GM10248 (cell line): ENCODE measurements around the gene GIPC3.
A peak's percentile ranks its signal among the peaks of the same experiment; 100 is the strongest.

Experiments
- CTCF ChIA-PET: fragments of 300-600 bp; sonication (Branson Sonifier 250); formaldehyde crosslinking; extraction: SDS; loops from one replicate; lab custom pipeline; 2021; ENCODE audit warnings: antibody characterized with exemption; lab: Yijun Ruan, JAX
- POLR2A ChIA-PET: fragments of 350-650 bp; sonication (Branson Sonifier 250); formaldehyde crosslinking; extraction: SDS; loops from one replicate; lab custom pipeline; 2020; ENCODE audit warnings: antibody characterized with exemption; lab: Yijun Ruan, JAX
- DNase-seq: peaks from one replicate; pipeline ENCODE4 v3.0.0; 2012; ENCODE audit errors: extremely low spot score
- TF ChIP-seq, protein P1 (sequence below): IDR thresholded peaks from 2 replicates; pipeline ENCODE4 v1.5.1; 2012; ENCODE audit warnings: mild to moderate bottlenecking, low read depth; ENCODE audit errors: extremely low read depth, missing control alignments, control extremely low read depth

GIPC3 gene

DNA sequence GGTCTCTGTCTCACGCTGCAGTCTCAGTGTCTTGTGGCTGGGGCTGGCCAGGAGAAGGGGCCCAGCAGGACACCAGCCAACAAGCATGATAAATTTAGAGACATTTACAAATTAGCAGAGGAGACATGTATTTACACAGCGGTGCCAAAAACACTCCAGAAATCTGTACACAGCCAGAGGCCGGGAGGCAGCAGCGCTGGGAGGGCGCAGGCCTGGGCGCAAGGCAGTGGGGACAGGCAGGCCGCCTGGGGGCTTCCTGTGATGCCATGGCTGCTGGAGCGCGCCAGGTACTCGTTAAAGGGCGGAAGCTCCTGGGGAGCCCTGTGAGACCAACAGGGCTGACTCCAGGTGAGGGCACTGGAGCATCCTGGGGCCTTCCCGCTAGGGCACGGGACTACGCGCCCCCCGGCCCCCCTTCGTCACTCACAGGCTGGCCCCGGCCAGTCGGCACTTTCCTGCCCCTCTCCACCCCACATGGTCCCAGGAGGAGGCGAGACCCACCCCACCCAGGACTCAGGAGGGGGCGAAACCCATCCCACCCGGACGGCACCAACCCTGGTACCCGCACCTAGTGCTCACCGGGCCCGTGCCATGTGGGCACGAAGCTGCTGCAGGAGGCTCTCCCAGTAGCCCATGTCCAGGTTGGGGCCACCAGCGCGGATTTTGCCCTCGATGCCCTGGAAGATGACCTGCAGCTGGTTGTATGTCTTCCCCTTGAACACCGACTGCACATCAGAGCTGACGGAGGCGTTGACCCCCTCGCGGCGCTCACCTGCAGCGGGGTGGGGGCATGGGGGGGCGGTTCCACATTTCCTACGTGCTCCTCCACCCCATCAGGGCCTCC lies 28.8 kb downstream of the GIPC3 start:
- no peak for DNase-seq
- CTCF ChIA-PET = no interaction called here
- TF ChIP-seq, protein P1, sequence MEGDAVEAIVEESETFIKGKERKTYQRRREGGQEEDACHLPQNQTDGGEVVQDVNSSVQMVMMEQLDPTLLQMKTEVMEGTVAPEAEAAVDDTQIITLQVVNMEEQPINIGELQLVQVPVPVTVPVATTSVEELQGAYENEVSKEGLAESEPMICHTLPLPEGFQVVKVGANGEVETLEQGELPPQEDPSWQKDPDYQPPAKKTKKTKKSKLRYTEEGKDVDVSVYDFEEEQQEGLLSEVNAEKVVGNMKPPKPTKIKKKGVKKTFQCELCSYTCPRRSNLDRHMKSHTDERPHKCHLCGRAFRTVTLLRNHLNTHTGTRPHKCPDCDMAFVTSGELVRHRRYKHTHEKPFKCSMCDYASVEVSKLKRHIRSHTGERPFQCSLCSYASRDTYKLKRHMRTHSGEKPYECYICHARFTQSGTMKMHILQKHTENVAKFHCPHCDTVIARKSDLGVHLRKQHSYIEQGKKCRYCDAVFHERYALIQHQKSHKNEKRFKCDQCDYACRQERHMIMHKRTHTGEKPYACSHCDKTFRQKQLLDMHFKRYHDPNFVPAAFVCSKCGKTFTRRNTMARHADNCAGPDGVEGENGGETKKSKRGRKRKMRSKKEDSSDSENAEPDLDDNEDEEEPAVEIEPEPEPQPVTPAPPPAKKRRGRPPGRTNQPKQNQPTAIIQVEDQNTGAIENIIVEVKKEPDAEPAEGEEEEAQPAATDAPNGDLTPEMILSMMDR = no peak
- POLR2A ChIA-PET = no interaction called here

DNA sequence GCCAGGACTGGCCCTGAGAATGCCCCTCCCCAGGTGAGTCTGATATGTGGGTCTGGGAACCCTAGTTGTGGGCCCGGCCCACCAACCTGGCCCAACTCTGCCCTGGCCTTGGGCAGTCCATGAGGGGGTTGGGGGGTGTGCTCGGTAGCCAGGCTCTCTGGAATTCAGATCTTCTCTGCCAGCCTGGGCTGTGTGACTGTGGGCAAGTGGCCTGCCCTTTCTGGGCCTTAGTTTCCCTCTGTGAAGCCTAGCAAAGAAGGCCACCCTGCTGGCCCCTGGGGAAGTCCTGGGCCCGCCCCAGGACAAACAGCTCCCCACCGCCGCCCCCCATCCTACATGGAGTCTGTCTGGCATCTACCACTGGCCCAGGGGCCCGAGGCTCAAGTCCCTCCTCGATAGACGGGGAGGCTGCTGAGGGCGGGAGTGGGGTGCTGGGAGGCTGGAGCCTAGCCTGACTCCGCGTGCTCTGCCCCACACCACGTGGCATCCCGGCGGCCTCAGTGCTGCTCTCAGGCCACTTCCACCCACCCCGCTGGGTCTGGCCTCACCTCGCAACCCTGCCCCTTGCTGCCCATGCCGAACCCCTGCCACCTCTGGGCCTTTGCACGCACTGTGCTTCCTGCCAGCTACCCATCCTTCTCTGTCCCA lies 29.7 kb downstream of the GIPC3 start:
- TF ChIP-seq, protein P1 = no peak
- no peak for DNase-seq
- ChIA-PET CTCF (no interaction called here), POLR2A (no interaction called here)

DNA sequence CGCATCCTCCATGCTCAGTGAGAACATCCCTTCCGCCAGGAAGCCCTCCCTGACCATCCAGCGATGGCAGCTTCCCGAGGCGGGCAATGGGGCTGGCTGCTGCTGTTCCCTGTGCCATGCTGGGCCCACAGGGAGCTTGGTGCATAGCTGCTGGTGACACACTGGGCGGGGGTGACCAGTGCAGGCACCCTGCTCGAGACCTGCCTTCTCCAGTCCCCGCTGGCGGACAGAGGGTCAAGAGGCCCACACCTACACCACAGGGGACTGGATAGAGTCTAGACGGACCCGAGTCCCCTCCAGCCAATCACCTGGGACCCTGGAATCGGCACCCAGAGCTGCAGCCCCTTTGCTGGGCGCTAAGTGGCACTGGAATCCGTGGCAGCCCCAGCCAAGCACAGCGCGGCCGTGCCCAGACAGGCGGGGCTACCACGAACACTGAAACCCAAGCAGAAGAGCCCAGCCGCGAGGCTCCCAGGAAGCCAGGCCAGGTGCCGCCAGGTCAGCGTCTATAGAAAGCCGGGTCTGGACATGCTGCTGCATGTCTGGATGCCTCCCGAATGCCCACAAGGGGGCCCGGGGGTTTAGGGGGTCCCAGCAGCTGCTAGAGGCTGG lies 30.4 kb downstream of the GIPC3 start:
- DNase-seq = no peak
- ChIA-PET POLR2A (no interaction called here), CTCF (interaction anchor here (1.4 to 2.0 kb wide), 3 partner anchors 12 to 71 kb away, joined by 4 to 9 read pairs (median 5); no protein-coding TSS in a partner anchor)
- TF ChIP-seq, protein P1 = no peak

DNA sequence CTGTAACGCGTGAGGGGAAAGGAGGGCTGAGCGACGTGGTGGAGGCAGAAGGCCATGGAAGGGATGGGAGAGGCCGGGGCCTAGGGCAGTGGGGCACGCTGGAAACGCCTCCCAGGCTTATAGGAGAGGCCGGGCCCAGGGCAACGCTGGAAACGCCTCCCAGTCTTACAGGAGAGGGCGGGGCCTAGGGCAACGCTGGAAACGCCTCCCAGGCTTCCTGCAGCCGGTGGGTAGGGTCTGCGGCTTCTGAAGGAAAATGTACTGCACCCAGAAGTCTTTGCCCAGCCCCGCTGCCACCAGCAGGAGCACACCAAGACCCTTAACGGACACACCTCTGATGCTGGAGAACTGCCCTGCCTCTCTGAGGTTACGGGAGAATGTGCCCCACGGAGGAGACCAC lies 32.2 kb downstream of the GIPC3 start:
- no peak for DNase-seq
- CTCF ChIA-PET = interaction anchor here (2.0 to 2.6 kb wide), 2 partner anchors 13 to 26 kb away, joined by 9 to 15 read pairs; no protein-coding TSS in a partner anchor
- POLR2A ChIA-PET = no interaction called here
- TF ChIP-seq, protein P1 = no peak

DNA sequence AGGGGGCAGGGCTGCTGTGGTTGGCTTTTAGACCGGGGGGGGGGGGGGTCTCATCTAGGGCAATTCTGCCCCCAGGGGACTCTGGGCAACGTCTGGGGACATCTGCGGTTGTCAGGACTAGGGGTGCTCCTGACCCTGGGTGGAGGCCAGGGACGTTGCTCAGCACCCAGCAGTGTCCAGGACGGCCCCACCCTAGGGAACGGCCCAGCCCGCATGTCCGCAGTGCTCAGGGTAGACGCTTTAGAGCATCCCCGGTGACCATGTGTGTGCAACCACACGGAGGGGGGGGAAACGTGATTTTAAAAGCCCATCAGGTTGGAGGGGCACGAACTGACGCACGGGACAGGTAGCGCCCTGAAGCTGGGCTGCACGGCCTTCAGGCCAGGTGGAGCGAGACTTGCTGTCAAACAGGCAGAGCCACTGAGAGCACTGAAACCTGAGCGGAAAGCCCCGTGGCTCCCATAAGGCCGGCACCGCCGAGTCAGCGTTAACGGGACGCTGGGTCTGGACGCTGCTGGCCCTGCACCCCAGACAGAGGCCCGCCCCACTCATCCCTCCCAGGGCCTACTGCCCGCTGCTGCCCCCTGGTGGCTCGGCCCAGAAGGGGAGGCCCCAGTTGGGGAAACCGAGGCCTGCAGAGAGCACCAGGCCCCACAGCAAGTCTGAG lies 33.0 kb downstream of the GIPC3 start:
- DNase-seq = peak; percentile 87
- POLR2A ChIA-PET = no interaction called here
- TF ChIP-seq, protein P1 = peak; percentile 92
- CTCF ChIA-PET = interaction anchor here (1.0 to 2.9 kb wide), 5 partner anchors 10 to 282 kb away, joined by 3 to 24 read pairs (median 13); no protein-coding TSS in a partner anchor
